PC-9 (cell line): Measurements from ENCODE around the gene COX4I2. TPM values are rescaled to one million over a fixed set of nuclear protein-coding genes. Genes with fewer than 3 reads are reported as not detected.
A peak's percentile ranks its signal among the peaks of the same experiment; 100 is the strongest.
"Not testable (repeated sequence)": the region's sequence is repeated elsewhere in the genome, so short reads cannot be mapped to it uniquely, and the experiment has no call there.

Experiments used
- BruUV-seq: library from RNA; stranded (reverse); fragments of 400-500 nt; replicated peaks from 2 replicates; lab custom pipeline; 2021; lab: Mats Ljungman, UMichigan
- CTCF ChIA-PET: fragments of 300-600 bp; sonication (Branson Sonifier 250); formaldehyde crosslinking; loops from one replicate; lab custom pipeline; 2022; ENCODE audit warnings: antibody characterized with exemption; lab: Charles Lee
- POLR2A ChIA-PET: fragments of 300-600 bp; sonication (Branson Sonifier 250); formaldehyde crosslinking; loops from one replicate; lab custom pipeline; 2022; ENCODE audit warnings: antibody characterized with exemption; ENCODE audit not compliant: unreplicated experiment; lab: Charles Lee
- DNase-seq, 2 experiments: peaks; one replicate each; pipeline versions ENCODE4 v3.0.0 to v3.0.0-alpha.2; 2015 to 2022; ENCODE audit warnings: mixed read lengths in 1 of 2
- H2AFZ ChIP-seq: fragments of 200-600 bp; sonication (generic); 2 replicates; pipeline ENCODE4 v1.8.1; 2017; ENCODE audit warnings: antibody characterized with exemption
- H3F3A ChIP-seq: fragments of 200-600 bp; sonication (generic); 2 replicates; pipeline ENCODE4 v1.8.1; 2017; ENCODE audit warnings: antibody characterized with exemption, mild to moderate bottlenecking, low read depth; ENCODE audit not compliant: insufficient read depth
- H3K27ac ChIP-seq: fragments of 200-600 bp; sonication (generic); 2 replicates; pipeline ENCODE4 v1.6.1; 2016; ENCODE audit warnings: mixed run types
- H3K27me3 ChIP-seq: fragments of 200-600 bp; sonication (generic); 2 replicates; pipeline ENCODE4 v1.6.1; 2016; ENCODE audit warnings: low read depth, mixed run types; ENCODE audit not compliant: insufficient read depth
- H3K36me3 ChIP-seq: fragments of 200-600 bp; sonication (generic); 2 replicates; pipeline ENCODE4 v1.6.1; 2016; ENCODE audit warnings: low read depth, mixed run types
- H3K4me1 ChIP-seq: fragments of 200-600 bp; sonication (generic); replicated peaks from 2 replicates; pipeline ENCODE4 v1.6.1; 2016; ENCODE audit warnings: mixed run types; ENCODE audit not compliant: insufficient read depth
- H3K4me2 ChIP-seq: fragments of 200-600 bp; sonication (generic); 2 replicates; pipeline ENCODE4 v1.6.1; 2017; ENCODE audit warnings: mixed run types
- H3K4me3 ChIP-seq: fragments of 200-600 bp; sonication (generic); 2 replicates; pipeline ENCODE4 v1.6.1; 2016; ENCODE audit warnings: mixed run types
- H3K79me2 ChIP-seq: fragments of 200-600 bp; sonication (generic); 2 replicates; pipeline ENCODE4 v1.6.1; 2017; ENCODE audit warnings: low read depth, mixed run types
- H3K9me2 ChIP-seq: fragments of 200-600 bp; sonication (generic); 2 replicates; pipeline ENCODE4 v1.8.1; 2017; ENCODE audit warnings: mild to moderate bottlenecking; ENCODE audit not compliant: insufficient read depth
- H3K9me3 ChIP-seq: fragments of 200-600 bp; sonication (generic); 2 replicates; pipeline ENCODE4 v1.8.1; 2016; ENCODE audit warnings: low read depth; ENCODE audit not compliant: insufficient read depth
- H4K20me1 ChIP-seq: fragments of 200-600 bp; sonication (generic); 2 replicates; pipeline ENCODE4 v1.8.1; 2017; ENCODE audit not compliant: insufficient read depth
- EZH2 ChIP-seq: fragments of 200-600 bp; sonication (generic); IDR thresholded peaks from 2 replicates; pipeline ENCODE4 v1.8.0; 2017; ENCODE audit warnings: antibody characterized with exemption, low read depth
- intact Hi-C: fragments of 100-400 bp; cut with micrococcal nuclease; formaldehyde crosslinking; loops from one replicate; pipeline ENCODE4 v1.10.0; 2022; ENCODE audit not compliant: unreplicated experiment
- total RNA-seq: library from RNA; stranded (reverse); gene quantifications from 2 replicates; pipeline ENCODE4 v1.2.3, GENCODE V29; 2021
- TF ChIP-seq, protein P1 (sequence below): fragments of 200-600 bp; sonication (generic); conservative IDR thresholded peaks from 2 replicates; pipeline ENCODE4 v1.6.1; 2017; ENCODE audit warnings: mixed run types, antibody characterized with exemption, mild to moderate bottlenecking, moderate library complexity

Gene COX4I2
- total RNA-seq, 1 experiment from 2014 or later: not detected

DNA sequence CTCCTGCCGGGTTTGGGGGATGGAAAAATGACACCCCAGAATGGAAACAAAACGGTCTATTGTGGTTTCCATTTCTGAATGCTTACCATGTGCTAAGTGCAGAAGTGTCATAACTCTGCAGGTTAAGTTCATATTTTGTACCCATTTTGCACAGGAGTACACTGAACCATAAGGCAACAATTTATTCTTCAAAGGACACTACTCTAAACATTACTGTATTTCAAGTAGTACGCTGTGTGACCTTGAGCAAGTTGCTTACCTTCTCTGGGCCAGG lies 42.4 kb upstream of the COX4I2 start:
- intact Hi-C loops: no loop called here
- CTCF ChIA-PET: interaction anchor here (0.6 kb wide), 1 partner anchor 18 kb away, joined by 3 read pairs; no protein-coding TSS in a partner anchor
- Histone ChIP-seq H3K4me2 (peak overlapping the region; percentile 66), H3K36me3 (no peaks in the 10 kb centered on the region), H3K27ac (peak overlapping the region; percentile 96), H2AFZ (no peak overlapping the region), H3K9me3 (no peaks in the 10 kb centered on the region), H3K79me2 (peaks cover 15% of the 10 kb centered on the region), H3K9me2 (no peaks in the 10 kb centered on the region), H3F3A (peaks cover 61% of the 10 kb centered on the region), H3K4me1 (peaks cover 48% of the 10 kb centered on the region), H4K20me1 (no peaks in the 10 kb centered on the region), H3K4me3 (no peak overlapping the region), H3K27me3 (no peaks in the 10 kb centered on the region)
- TF ChIP-seq, protein P1, sequence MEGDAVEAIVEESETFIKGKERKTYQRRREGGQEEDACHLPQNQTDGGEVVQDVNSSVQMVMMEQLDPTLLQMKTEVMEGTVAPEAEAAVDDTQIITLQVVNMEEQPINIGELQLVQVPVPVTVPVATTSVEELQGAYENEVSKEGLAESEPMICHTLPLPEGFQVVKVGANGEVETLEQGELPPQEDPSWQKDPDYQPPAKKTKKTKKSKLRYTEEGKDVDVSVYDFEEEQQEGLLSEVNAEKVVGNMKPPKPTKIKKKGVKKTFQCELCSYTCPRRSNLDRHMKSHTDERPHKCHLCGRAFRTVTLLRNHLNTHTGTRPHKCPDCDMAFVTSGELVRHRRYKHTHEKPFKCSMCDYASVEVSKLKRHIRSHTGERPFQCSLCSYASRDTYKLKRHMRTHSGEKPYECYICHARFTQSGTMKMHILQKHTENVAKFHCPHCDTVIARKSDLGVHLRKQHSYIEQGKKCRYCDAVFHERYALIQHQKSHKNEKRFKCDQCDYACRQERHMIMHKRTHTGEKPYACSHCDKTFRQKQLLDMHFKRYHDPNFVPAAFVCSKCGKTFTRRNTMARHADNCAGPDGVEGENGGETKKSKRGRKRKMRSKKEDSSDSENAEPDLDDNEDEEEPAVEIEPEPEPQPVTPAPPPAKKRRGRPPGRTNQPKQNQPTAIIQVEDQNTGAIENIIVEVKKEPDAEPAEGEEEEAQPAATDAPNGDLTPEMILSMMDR: no peak
- no peak for TF ChIP-seq EZH2
- no peak for DNase-seq
- POLR2A ChIA-PET: interaction anchor here (0.6 to 1.6 kb wide), 2 partner anchors 10 to 135 kb away, joined by 6 to 10 read pairs; partner anchors contain the start of gene ID1
- BruUV-seq: no TSS peak

DNA sequence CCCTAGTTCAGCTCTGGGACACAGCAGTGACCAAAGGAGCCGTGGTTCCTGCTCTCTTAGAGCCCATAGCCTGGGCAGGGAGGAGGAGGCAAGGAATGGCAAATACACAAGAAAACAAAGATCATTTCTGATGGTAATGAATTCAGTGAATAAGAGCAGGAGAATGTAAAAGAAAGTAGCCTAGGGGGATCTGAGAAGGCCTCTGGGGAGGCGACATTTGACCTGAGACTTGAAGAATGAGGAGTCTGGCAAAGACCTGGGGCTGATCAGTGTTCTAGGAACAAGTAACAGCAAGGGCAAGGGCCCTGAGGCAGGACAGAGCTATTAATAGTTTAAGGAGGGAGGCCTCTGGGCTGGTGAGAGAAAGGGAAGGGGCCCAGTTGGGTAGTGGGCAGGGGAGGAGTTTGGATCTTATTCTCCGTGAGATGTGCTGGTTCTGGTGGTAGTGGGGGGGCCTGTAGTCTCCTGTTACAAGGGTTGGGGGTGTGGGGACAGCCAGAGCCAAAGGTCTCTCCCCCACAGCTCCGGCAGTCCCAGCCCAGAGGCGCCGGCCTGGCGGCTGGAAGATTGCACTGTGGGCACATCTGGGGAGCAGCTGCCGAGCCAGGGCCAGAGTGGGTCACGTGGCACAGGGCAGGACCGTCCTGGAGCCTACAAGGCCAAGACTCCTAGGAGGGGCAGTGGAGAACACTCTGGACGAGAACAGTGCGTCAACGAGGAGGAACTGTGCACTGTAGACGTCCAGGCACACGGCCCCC lies 41.9 kb upstream of the COX4I2 start:
- intact Hi-C loops: no loop called here
- H3K27ac ChIP-seq: peak overlapping the region; percentile 96
- no peaks in the 10 kb centered on the region for H4K20me1 ChIP-seq
- no peak overlapping the region for H2AFZ ChIP-seq
- POLR2A ChIA-PET: interaction anchor here (0.5 to 1.6 kb wide), 3 partner anchors 9 to 135 kb away, joined by 6 to 18 read pairs (median 10); partner anchors contain the start of gene ID1
- no peaks in the 10 kb centered on the region for H3K36me3 ChIP-seq
- H3K4me2 ChIP-seq: peak overlapping the region; percentile 66
- peaks cover 15% of the 10 kb centered on the region for H3K79me2 ChIP-seq
- CTCF ChIA-PET: interaction anchor here (0.5 to 0.6 kb wide), 2 partner anchors 17 to 667 kb away, joined by 3 to 13 read pairs; no protein-coding TSS in a partner anchor
- no peaks in the 10 kb centered on the region for H3K27me3 ChIP-seq
- no peak overlapping the region for H3K4me3 ChIP-seq
- H3F3A ChIP-seq: peaks cover 56% of the 10 kb centered on the region
- TF ChIP-seq EZH2: no peak
- TF ChIP-seq, protein P1: no peak
- no peaks in the 10 kb centered on the region for H3K9me2 ChIP-seq
- BruUV-seq: no TSS peak
- H3K9me3 ChIP-seq: no peaks in the 10 kb centered on the region
- peaks cover 44% of the 10 kb centered on the region for H3K4me1 ChIP-seq
- DNase-seq: peak; percentile 60 to 87

DNA sequence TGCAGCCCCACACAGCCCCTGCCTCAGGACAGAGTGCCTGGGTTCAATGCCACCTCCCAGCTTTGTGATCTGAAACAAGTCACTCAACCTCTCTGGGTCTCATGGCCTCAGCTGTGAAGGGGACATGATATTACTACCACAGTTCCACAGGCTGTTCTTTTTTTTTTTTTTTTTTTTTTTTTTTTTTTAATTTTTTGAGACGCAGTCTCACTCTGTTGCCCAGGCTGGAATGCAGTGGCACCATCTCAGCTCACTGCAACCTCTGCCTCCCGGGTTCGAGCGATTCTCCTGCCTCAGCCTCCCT lies 41.3 kb upstream of the COX4I2 start:
- BruUV-seq, H3K9me2 ChIP-seq, H3K4me2 ChIP-seq, DNase-seq, intact Hi-C loops, H3K36me3 ChIP-seq, H3K4me3 ChIP-seq, H3K9me3 ChIP-seq, H3K27me3 ChIP-seq, H4K20me1 ChIP-seq, H2AFZ ChIP-seq: not testable (repeated sequence)
- Histone ChIP-seq H3F3A (peaks cover 51% of the 10 kb centered on the region), H3K4me1 (peaks cover 38% of the 10 kb centered on the region), H3K79me2 (peaks cover 15% of the 10 kb centered on the region), H3K27ac (peak overlapping the region; percentile 5; the same call in 1 of the 2 replicates)
- ChIA-PET POLR2A (interaction anchor here (0.5 to 1.6 kb wide), 2 partner anchors 9 to 10 kb away, joined by 10 to 18 read pairs; partner anchors contain the start of gene ID1), CTCF (interaction anchor here (0.5 kb wide), 1 partner anchor 666 kb away, joined by 13 read pairs; no protein-coding TSS in a partner anchor)
